Measurements from ENCODE around the gene FBXW10.
"Not testable (repeated sequence)": the region's sequence is repeated elsewhere in the genome, so short reads cannot be mapped to it uniquely, and the experiment has no call there.

GRCh38 chr17:18695143-18695542 is 48.7 kb upstream of the FBXW10 start:
- TF ChIP-seq POLR2A, CTCF (IDR thresholded peaks at IDR 0.05): not testable (repeated sequence)
